C4-2B (cell line): ENCODE data around the gene MTM1.

ENCODE experiments used
- H3K27ac ChIP-seq: fragments of 450-650 bp; 2 replicates; pipeline ENCODE4 v1.5.1; 2017
- CTCF ChIP-seq: fragments of 450-650 bp; conservative IDR thresholded peaks from 2 replicates; pipeline ENCODE4 v1.5.1; 2017; ENCODE audit warnings: mild to moderate bottlenecking
- ZFX ChIP-seq: fragments of 450-650 bp; IDR thresholded peaks from 2 replicates; pipeline ENCODE4 v1.6.1; 2017

The MTM1 gene

GRCh38 chrX:150551963-150552362 is 16.5 kb upstream of the MTM1 start:
- TF ChIP-seq CTCF (no peak), ZFX (no peak)
- no peak overlapping the region for H3K27ac ChIP-seq

GRCh38 chrX:150558424-150558823 is 10.0 kb upstream of the MTM1 start:
- no peak overlapping the region for H3K27ac ChIP-seq
- TF ChIP-seq CTCF (no peak), ZFX (no peak)

GRCh38 chrX:150564838-150565237 is 3.6 kb upstream of the MTM1 start:
- no peak overlapping the region for H3K27ac ChIP-seq
- no peak for TF ChIP-seq ZFX
- no peak for TF ChIP-seq CTCF

GRCh38 chrX:150565551-150565950 is 2.9 kb upstream of the MTM1 start:
- TF ChIP-seq ZFX (no peak), CTCF (no peak)
- no peak overlapping the region for H3K27ac ChIP-seq

GRCh38 chrX:150566734-150567182 is 1.7 kb upstream of the MTM1 start:
- no peak overlapping the region for H3K27ac ChIP-seq
- TF ChIP-seq CTCF = no peak
- TF ChIP-seq ZFX = no peak

- no peak overlapping the region; the same call in 1 of the 2 replicates for H3K27ac ChIP-seq
- TF ChIP-seq ZFX = no peak
- TF ChIP-seq CTCF = no peak
These were observed 639 bp upstream of the MTM1 start for GRCh38 chrX:150567645-150568319.

- no peak for TF ChIP-seq ZFX
- TF ChIP-seq CTCF = no peak
- H3K27ac ChIP-seq = peak overlapping the region; percentile 75
These were observed 695 bp downstream of the MTM1 start for GRCh38 chrX:150569155-150569477.
